HEK293 (cell line): ENCODE results near the gene TOM1L2.
A peak's percentile ranks its signal among the peaks of the same experiment; 100 is the strongest.

ENCODE experiments used
- CTCF ChIA-PET: fragments of 350-600 bp; formaldehyde crosslinking; extraction: SDS; loops from one replicate; lab custom pipeline; 2021; ENCODE audit warnings: antibody characterized with exemption; lab: Yijun Ruan, JAX
- POLR2A ChIA-PET: fragments of 300-600 bp; formaldehyde crosslinking; extraction: SDS; loops from one replicate; lab custom pipeline; 2020; ENCODE audit warnings: antibody characterized with exemption, inconsistent platforms; lab: Yijun Ruan, JAX
- H3K27ac ChIP-seq: fragments of 200-500 bp; sonication (Bioruptor generic); 2 replicates; pipeline ENCODE4 v1.5.1; 2014; ENCODE audit warnings: low read depth, low read length, control low read depth, inconsistent platforms; ENCODE audit errors: extremely low read depth
- H3K36me3 ChIP-seq, 2 experiments: fragments of 200-500 bp in 1 of 2; sonication (Bioruptor generic) in 1 of 2; 1 replicate in 1 of 2; 2 replicates in 1 of 2; pipeline ENCODE4 v1.5.1; 2014 to 2017; ENCODE audit warnings: inconsistent platforms in 2 of 2, low read length in 2 of 2; ENCODE audit not compliant: control insufficient read depth in 2 of 2, insufficient read depth in 1 of 2
- H3K4me1 ChIP-seq: fragments of 200-500 bp; sonication (Bioruptor generic); 2 replicates; pipeline ENCODE4 v1.5.1; 2014; ENCODE audit warnings: mild to moderate bottlenecking, low read length, inconsistent platforms; ENCODE audit not compliant: control insufficient read depth, insufficient read depth
- H3K4me3 ChIP-seq: 2 replicates; pipeline ENCODE4 v1.5.1; 2011; ENCODE audit warnings: low read depth, mild to moderate bottlenecking, control low read depth, low read length, moderate library complexity
- H3K9me3 ChIP-seq: fragments of 200-500 bp; sonication (Bioruptor generic); 2 replicates; pipeline ENCODE4 v1.5.1; 2014; ENCODE audit warnings: low read depth, low read length, inconsistent platforms; ENCODE audit not compliant: control insufficient read depth, insufficient read depth
- KLF16 ChIP-seq: fragments of 450-650 bp; formaldehyde crosslinking; IDR thresholded peaks from 2 replicates; pipeline ENCODE4 v1.5.1; 2017; ENCODE audit warnings: missing biosample characterization, missing genetic modification characterization
- MZF1 ChIP-seq: fragments of 450-650 bp; formaldehyde crosslinking; IDR thresholded peaks from 2 replicates; pipeline ENCODE4 v1.5.1; 2017; ENCODE audit warnings: missing biosample characterization, missing genetic modification characterization, borderline replicate concordance
- RBAK ChIP-seq: fragments of 450-650 bp; formaldehyde crosslinking; IDR thresholded peaks from 2 replicates; pipeline ENCODE4 v1.5.1; 2016; ENCODE audit warnings: missing biosample characterization, missing genetic modification characterization
- SALL2 ChIP-seq: fragments of 450-650 bp; formaldehyde crosslinking; IDR thresholded peaks from 2 replicates; pipeline ENCODE4 v1.5.0; 2017; ENCODE audit warnings: missing biosample characterization, mild to moderate bottlenecking, missing genetic modification characterization, borderline replicate concordance
- YY2 ChIP-seq: fragments of 450-650 bp; formaldehyde crosslinking; IDR thresholded peaks from 2 replicates; pipeline ENCODE4 v1.5.1; 2016; ENCODE audit warnings: missing biosample characterization, missing genetic modification characterization
- ZBTB26 ChIP-seq: fragments of 450-650 bp; formaldehyde crosslinking; optimal IDR thresholded peaks from 2 replicates; pipeline ENCODE3; 2016; ENCODE audit warnings: missing biosample characterization, mild to moderate bottlenecking, missing genetic modification characterization
- ZBTB48 ChIP-seq: fragments of 450-650 bp; formaldehyde crosslinking; IDR thresholded peaks from 2 replicates; pipeline ENCODE4 v1.5.1; 2016; ENCODE audit warnings: missing biosample characterization, missing genetic modification characterization
- ZFP37 ChIP-seq: fragments of 450-650 bp; formaldehyde crosslinking; IDR thresholded peaks from 2 replicates; pipeline ENCODE4 v1.5.1; 2016; ENCODE audit warnings: missing biosample characterization, missing genetic modification characterization
- ZFP69B ChIP-seq: fragments of 450-650 bp; formaldehyde crosslinking; IDR thresholded peaks from 2 replicates; pipeline ENCODE4 v1.5.1; 2016; ENCODE audit warnings: missing biosample characterization, missing genetic modification characterization
- ZNF133 ChIP-seq: fragments of 450-650 bp; formaldehyde crosslinking; IDR thresholded peaks from 2 replicates; pipeline ENCODE4 v1.5.1; 2016; ENCODE audit warnings: missing biosample characterization, missing genetic modification characterization
- ZNF157 ChIP-seq: fragments of 450-650 bp; formaldehyde crosslinking; IDR thresholded peaks from 2 replicates; pipeline ENCODE4 v1.5.1; 2016; ENCODE audit warnings: missing biosample characterization, missing genetic modification characterization
- ZNF266 ChIP-seq: fragments of 450-650 bp; formaldehyde crosslinking; IDR thresholded peaks from 2 replicates; pipeline ENCODE4 v1.5.1; 2016; ENCODE audit warnings: missing biosample characterization, missing genetic modification characterization, low read depth
- ZNF366 ChIP-seq: fragments of 450-650 bp; formaldehyde crosslinking; conservative IDR thresholded peaks from 2 replicates; pipeline ENCODE4 v1.5.1; 2016; ENCODE audit warnings: missing biosample characterization, missing genetic modification characterization
- ZNF48 ChIP-seq: fragments of 450-650 bp; formaldehyde crosslinking; IDR thresholded peaks from 2 replicates; pipeline ENCODE4 v1.5.1; 2016; ENCODE audit warnings: missing biosample characterization, missing genetic modification characterization
- ZNF510 ChIP-seq: fragments of 450-650 bp; formaldehyde crosslinking; IDR thresholded peaks from 2 replicates; pipeline ENCODE4 v1.5.1; 2018; ENCODE audit warnings: mild to moderate bottlenecking, missing genetic modification characterization, missing biosample characterization; ENCODE audit not compliant: insufficient replicate concordance
- ZNF596 ChIP-seq: fragments of 450-650 bp; IDR thresholded peaks from 2 replicates; pipeline ENCODE4 v1.5.0; 2018; ENCODE audit warnings: missing biosample characterization, mild to moderate bottlenecking, missing genetic modification characterization, moderate library complexity
- ZNF600 ChIP-seq: fragments of 450-650 bp; formaldehyde crosslinking; IDR thresholded peaks from 2 replicates; pipeline ENCODE4 v1.5.1; 2016; ENCODE audit warnings: missing biosample characterization, missing genetic modification characterization
- ZNF792 ChIP-seq: fragments of 450-650 bp; formaldehyde crosslinking; IDR thresholded peaks from 2 replicates; pipeline ENCODE4 v1.5.1; 2016; ENCODE audit warnings: missing biosample characterization, missing genetic modification characterization
- ZNF830 ChIP-seq: fragments of 450-650 bp; IDR thresholded peaks from 2 replicates; pipeline ENCODE4 v1.5.0; 2018; ENCODE audit warnings: missing biosample characterization, missing genetic modification characterization, low read depth, mild to moderate bottlenecking, moderate library complexity
- TF ChIP-seq, protein P1 (sequence below): fragments of 450-650 bp; formaldehyde crosslinking; IDR thresholded peaks from 2 replicates; pipeline ENCODE4 v1.5.1; 2016; ENCODE audit warnings: missing biosample characterization, missing genetic modification characterization
- TF ChIP-seq, protein P2 (sequence below): sonication (generic); formaldehyde crosslinking; IDR thresholded peaks from 2 replicates; pipeline ENCODE4 v1.8.1; 2022; ENCODE audit warnings: mild to moderate bottlenecking, moderate library complexity, missing genetic modification reagents
- TF ChIP-seq, protein P3 (sequence below): fragments of 450-650 bp; formaldehyde crosslinking; IDR thresholded peaks from 2 replicates; pipeline ENCODE4 v1.5.1; 2016; ENCODE audit warnings: missing biosample characterization, missing genetic modification characterization

Gene TOM1L2

GRCh38 chr17:17870247-17870646, 102.0 kb downstream of the TOM1L2 start:
- H3K9me3 ChIP-seq, result no peaks in the 10 kb centered on the region
- TF ChIP-seq ZNF830 (tag by site-specific recombination) (no peak), ZNF600 (peak; percentile 33; the same call in 1 of the 2 replicates)
- no peak overlapping the region for H3K27ac ChIP-seq
- H3K4me1 ChIP-seq, result no peaks in the 10 kb centered on the region
- CTCF ChIA-PET, result interaction anchor here (0.5 to 2.1 kb wide), 9 partner anchors 14 to 515 kb away, joined by 3 to 7 read pairs (median 4); no protein-coding TSS in a partner anchor
- H3K36me3 ChIP-seq, result peaks cover 3 to 22% of the 10 kb centered on the region in 2 experiments; a peak in 2 of 3 replicates
- POLR2A ChIA-PET, result interaction anchor here (1.0 kb wide), 1 partner anchor 19 kb away, joined by 3 read pairs; no protein-coding TSS in a partner anchor
- no peak overlapping the region for H3K4me3 ChIP-seq

DNA sequence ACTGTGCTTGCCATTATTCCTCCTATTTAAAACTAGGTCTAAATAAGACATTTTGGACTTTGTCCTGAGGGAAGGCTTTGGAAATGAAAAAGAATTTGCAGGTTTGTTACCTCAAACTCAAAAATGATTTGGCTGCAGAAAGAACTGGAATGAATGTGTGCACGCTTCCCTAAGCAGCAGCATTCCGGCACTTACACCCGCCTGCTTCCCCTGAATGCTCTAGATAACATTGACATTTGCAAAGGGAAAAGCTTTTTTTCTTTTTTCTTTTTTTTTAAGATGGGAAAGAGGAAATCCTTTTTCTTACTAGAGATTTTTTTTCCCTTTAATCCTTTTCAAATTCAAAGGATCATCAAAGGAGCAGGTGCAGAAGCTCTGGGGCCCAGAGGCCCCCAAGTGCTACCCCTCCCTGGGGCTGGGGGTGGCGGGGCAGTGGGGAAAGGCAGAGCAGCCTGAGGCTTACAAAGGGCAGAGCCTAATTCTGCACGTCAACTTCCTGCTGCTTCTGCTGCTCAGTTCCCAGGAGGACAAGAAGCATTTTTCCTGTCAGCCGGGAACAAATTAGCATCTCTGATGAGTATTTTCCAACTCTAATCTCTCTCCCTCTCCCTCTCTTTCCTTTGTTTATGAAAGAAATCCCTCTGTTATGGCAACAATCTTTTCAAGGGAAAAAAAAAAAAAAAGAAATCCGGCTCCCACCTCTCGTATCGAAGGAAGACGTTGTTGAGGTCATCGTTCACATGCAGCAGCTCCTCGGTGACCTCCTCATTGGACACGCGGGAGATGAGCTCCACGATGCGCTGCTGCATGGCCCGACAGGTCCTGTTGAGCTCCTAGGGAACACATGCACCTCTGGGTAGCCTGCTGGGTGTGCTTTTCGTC, 103.3 kb downstream of the TOM1L2 start:
- H3K9me3 ChIP-seq, result no peaks in the 10 kb centered on the region
- CTCF ChIA-PET, result interaction anchor here (0.6 to 1.3 kb wide), 4 partner anchors 50 to 501 kb away, joined by 3 to 4 read pairs (median 4); no protein-coding TSS in a partner anchor
- peaks cover 0 to 17% of the 10 kb centered on the region in 2 experiments; a peak in 2 of 3 replicates for H3K36me3 ChIP-seq
- H3K27ac ChIP-seq, result no peak overlapping the region
- POLR2A ChIA-PET, result interaction anchor here (0.7 kb wide), 1 partner anchor 10 kb away, joined by 6 read pairs; no protein-coding TSS in a partner anchor
- no peak overlapping the region for H3K4me3 ChIP-seq
- H3K4me1 ChIP-seq, result no peaks in the 10 kb centered on the region
- TF ChIP-seq SALL2 (tag by site-specific recombination) (no peak), ZNF510 (tag by site-specific recombination) (no peak), ZBTB48 (tag by site-specific recombination) (no peak), ZFP69B (no peak), RBAK (tag by site-specific recombination) (no peak), ZNF596 (no peak), ZNF133 (tag by site-specific recombination) (no peak), ZBTB26 (tag by site-specific recombination) (no peak), ZNF48 (tag by site-specific recombination) (no peak), ZNF366 (tag by site-specific recombination) (no peak)
- TF ChIP-seq, protein P1, sequence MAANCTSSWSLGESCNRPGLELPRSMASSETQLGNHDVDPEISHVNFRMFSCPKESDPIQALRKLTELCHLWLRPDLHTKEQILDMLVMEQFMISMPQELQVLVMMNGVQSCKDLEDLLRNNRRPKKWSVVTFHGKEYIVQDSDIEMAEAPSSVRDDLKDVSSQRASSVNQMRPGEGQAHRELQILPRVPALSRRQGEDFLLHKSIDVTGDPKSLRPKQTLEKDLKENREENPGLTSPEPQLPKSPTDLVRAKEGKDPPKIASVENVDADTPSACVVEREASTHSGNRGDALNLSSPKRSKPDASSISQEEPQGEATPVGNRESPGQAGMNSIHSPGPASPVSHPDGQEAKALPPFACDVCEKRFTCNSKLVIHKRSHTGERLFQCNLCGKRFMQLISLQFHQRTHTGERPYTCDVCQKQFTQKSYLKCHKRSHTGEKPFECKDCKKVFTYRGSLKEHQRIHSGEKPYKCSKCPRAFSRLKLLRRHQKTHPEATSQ, result no peak
- TF ChIP-seq, protein P2, sequence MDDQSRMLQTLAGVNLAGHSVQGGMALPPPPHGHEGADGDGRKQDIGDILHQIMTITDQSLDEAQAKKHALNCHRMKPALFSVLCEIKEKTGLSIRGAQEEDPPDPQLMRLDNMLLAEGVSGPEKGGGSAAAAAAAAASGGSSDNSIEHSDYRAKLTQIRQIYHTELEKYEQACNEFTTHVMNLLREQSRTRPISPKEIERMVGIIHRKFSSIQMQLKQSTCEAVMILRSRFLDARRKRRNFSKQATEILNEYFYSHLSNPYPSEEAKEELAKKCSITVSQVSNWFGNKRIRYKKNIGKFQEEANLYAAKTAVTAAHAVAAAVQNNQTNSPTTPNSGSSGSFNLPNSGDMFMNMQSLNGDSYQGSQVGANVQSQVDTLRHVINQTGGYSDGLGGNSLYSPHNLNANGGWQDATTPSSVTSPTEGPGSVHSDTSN (CRISPR knock-in tag), result no peak
- TF ChIP-seq, all 188 proteins: peak for 0

GRCh38 chr17:17866897-17867296, 105.3 kb downstream of the TOM1L2 start:
- no peaks in the 10 kb centered on the region for H3K4me1 ChIP-seq
- ChIA-PET POLR2A (no interaction called here), CTCF (interaction anchor here (0.8 to 1.9 kb wide), 3 partner anchors 52 to 167 kb away, joined by 3 to 6 read pairs (median 3); no protein-coding TSS in a partner anchor)
- TF ChIP-seq, protein P3, sequence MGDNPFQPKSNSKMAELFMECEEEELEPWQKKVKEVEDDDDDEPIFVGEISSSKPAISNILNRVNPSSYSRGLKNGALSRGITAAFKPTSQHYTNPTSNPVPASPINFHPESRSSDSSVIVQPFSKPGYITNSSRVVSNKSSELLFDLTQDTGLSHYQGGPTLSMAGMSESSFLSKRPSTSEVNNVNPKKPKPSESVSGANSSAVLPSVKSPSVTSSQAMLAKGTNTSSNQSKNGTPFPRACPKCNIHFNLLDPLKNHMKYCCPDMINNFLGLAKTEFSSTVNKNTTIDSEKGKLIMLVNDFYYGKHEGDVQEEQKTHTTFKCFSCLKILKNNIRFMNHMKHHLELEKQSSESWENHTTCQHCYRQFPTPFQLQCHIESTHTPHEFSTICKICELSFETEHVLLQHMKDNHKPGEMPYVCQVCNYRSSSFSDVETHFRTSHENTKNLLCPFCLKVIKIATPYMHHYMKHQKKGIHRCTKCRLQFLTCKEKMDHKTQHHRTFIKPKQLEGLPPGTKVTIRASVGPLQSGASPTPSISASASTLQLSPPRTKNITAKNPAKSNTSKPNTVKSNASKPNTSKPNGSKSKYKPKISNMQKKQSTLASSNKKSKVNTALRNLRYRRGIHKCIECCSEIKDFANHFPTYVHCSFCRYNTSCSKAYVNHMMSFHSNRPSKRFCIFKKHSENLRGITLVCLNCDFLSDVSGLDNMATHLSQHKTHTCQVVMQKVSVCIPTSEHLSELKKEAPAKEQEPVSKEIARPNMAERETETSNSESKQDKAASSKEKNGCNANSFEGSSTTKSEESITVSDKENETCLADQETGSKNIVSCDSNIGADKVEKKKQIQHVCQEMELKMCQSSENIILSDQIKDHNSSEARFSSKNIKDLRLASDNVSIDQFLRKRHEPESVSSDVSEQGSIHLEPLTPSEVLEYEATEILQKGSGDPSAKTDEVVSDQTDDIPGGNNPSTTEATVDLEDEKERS (tag by site-specific recombination), result no peak
- TF ChIP-seq ZNF792 (no peak), ZFP37 (no peak), YY2 (tag by site-specific recombination) (no peak), ZNF157 (tag by site-specific recombination) (no peak), ZNF266 (tag by site-specific recombination) (no peak), MZF1 (tag by site-specific recombination) (no peak), KLF16 (tag by site-specific recombination) (no peak)
- TF ChIP-seq, protein P1, result no peak

More at GRCh38 chr17:17866897-17867296, 105.3 kb downstream of the TOM1L2 start:
- Histone ChIP-seq H3K36me3 (peaks cover 0 to 17% of the 10 kb centered on the region in 2 experiments; a peak in 2 of 3 replicates), H3K4me3 (no peak overlapping the region), H3K9me3 (no peaks in the 10 kb centered on the region), H3K27ac (no peak overlapping the region)
